HG02759 (cell line): ENCODE measurements around the gene ZNF474.

Experiments used
- ATAC-seq: cut with Tn5 transposase; IDR thresholded peaks from one replicate; pipeline ENCODE4 v1.9.1; 2021; ENCODE audit warnings: mild to moderate bottlenecking, moderate library complexity; ENCODE audit not compliant: unreplicated experiment

ZNF474 gene

DNA sequence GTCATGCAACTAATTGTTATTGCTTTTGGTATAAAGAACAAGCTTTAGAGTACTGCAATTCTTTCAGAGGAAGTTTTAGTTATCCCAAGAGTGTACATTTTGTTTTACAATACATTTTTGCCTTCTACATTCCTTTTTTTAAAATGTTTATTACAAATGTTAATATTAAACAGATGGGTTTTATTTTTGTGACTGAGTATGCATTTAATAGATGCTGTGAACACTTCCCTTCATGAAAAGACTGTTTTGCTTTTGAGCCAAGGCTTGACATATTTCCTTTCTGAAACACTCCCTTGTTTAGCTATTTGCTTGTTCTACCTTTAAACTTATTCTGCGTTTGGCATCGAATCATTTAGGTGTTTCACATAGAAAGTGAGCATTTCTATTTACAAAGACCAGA lies 14.8 kb upstream of the ZNF474 start:
- ATAC-seq = no peak

GRCh38 chr5:122118356-122118948 lies 10.9 kb upstream of the ZNF474 start:
- no peak for ATAC-seq

DNA sequence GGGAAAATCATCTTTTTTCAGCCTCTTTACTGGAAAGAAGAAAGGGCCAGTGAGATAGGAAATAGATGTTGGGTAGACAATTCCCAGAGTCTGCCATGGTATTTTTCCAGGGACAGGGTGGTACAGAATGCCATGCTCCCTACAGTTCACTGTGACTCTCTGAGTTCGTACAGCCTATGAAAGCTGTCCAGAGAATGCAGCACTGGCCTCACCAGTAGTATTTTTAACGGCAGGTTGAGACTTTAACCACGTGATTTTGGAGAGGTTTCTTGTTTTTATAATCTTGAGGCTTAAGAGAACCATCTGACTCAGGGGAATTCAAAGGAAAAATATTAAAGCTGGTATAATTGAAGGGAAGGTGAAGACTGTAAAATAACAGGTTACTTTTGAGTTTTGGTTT lies 10.1 kb upstream of the ZNF474 start:
- no peak for ATAC-seq

GRCh38 chr5:122120493-122120892 lies 8.9 kb upstream of the ZNF474 start:
- ATAC-seq = no peak

- no peak for ATAC-seq
These were observed 8.4 kb upstream of the ZNF474 start for GRCh38 chr5:122120957-122121356.

GRCh38 chr5:122121479-122122465 lies 7.6 kb upstream of the ZNF474 start:
- no peak for ATAC-seq

DNA sequence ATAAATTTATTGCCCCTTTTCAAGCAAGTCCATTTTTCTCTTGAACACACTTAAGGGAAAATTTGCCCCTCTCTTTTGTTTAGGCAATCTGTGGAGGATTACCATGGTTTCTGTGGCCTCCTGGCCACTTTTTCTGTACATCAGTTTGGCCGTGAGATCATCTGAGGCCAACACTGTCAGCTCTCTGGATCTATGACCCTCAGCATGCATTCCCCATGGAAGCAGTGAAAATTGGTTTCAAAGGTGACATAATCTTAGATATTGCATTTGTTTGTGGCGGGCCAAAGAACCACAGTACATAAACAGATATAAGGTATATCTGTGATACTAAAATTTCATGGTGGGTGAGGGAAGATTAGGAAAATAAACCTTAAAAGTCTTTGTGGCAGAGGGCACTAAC lies 4.6 kb upstream of the ZNF474 start:
- no peak for ATAC-seq

GRCh38 chr5:122126177-122126755 lies 3.1 kb upstream of the ZNF474 start:
- ATAC-seq = no peak

- ATAC-seq = no peak
These were observed 2.5 kb upstream of the ZNF474 start for GRCh38 chr5:122126756-122127321.

DNA sequence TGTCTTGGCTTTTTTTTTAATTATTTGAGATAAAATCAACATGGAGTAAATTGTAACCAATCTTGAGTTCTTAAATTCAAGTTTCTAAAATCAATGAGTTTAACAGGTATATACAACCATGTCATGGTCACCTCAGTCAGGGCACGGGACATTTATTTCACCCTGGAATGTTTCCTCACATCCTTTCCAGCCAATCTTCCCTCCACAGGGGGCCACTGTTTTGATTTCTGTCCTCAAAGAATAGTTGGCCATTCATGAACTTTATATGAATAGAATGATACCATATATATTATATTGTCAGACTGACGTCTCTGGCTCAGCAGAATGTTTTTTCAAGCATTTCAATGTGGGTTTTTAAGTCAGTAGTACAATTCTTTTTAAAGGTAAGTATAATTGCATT lies 806 bp downstream of the ZNF474 start:
- no peak for ATAC-seq

DNA sequence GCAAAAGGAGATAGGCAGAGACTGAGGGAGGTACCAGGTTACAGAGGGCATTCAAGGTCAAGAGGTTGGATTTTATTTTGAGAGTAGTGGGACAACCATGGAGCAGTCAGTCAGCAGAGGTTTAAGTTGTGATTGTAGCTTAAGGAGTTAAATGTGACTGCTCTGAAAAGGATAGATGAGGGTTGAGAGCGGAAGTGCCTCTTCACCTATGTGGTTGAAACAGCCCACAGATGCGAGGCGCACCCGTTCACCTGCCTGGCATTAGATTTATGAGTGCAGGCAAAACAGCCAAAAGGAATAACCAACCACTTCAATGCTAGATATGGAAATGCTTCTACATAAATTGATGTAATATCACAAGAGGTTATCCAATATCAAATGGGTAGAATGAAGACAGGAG lies 8.4 kb downstream of the ZNF474 start:
- no peak for ATAC-seq

DNA sequence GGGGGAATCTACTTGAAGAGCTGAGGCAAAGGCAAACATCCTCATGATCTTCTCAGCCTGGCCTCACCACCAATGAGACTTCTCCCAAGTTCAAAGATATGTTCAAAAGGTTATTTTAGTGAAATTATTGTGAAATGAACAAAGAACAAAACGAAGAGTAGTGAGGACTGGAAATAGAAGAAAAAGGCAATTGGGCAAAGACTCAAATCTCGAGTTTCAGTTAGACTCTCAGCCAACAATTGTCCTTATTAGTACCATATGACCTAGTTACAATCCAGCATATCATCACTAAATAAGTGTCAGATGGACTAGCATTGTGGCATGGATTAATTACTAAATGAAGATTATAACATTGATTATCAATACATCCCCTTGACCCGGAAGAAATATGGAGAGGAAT lies 9.0 kb downstream of the ZNF474 start:
- no peak for ATAC-seq

DNA sequence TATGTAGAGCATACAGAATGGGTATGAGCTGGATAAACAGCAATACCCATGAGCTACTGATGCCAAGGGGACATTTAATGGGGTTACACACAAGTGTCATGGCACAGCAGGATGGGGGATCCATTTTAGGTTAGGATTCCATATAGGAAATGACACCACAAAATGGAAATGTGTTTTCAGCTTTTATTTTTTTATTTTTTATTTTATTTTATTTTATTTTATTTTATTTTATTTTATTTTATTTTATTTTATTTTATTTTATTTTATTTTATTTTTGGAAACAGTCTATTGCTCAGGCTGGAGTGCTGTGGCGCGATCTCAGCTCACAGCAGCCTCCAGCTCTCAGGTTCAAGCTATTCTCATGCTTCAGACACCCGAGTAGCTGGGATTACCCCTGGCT lies 11.6 kb downstream of the ZNF474 start:
- ATAC-seq = no peak

- ATAC-seq = no peak
These were observed 12.4 kb downstream of the ZNF474 start for GRCh38 chr5:122141751-122142150.

GRCh38 chr5:122142480-122143164 lies 13.3 kb downstream of the ZNF474 start:
- ATAC-seq = no peak

- no peak for ATAC-seq
These were observed 14.9 kb downstream of the ZNF474 start for GRCh38 chr5:122144236-122144635.

GRCh38 chr5:122145906-122146305 lies 16.6 kb downstream of the ZNF474 start:
- no peak for ATAC-seq

DNA sequence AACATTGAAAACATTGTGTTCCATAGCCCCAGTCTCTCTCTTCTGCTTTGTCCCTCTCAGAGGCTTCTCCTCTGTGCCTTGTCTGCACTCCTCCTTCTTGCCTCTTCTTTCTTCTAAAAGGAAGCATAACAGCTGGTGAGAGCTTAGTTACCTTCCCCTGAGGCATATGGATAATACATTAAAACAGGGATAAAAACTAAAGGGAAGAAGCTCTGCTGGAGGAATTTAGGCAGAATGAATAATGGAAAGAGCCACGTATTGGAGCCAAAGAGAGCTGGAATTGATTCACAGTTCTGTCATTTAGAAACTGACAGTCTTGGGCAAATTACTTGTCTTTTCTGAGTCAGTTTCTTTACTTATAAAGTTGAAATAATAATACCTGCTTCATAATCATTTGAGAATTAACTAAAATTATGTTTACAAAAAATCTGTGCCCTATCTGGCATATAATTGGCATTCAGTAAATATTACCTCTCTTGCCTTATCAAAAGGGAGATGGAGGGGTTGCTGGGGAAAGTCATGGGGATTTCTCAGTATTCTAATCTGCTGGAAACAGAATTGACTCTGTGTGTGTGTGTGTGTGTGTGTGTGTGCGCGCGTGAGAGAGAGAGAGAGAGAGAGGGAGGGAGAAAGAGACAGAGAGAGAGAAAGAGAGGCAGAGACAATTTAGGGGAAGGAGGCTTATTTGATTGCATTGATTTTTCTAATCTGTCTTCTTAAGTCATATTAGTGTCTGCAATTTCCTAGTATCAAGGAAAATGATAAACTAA lies 20.2 kb downstream of the ZNF474 start:
- no peak for ATAC-seq

DNA sequence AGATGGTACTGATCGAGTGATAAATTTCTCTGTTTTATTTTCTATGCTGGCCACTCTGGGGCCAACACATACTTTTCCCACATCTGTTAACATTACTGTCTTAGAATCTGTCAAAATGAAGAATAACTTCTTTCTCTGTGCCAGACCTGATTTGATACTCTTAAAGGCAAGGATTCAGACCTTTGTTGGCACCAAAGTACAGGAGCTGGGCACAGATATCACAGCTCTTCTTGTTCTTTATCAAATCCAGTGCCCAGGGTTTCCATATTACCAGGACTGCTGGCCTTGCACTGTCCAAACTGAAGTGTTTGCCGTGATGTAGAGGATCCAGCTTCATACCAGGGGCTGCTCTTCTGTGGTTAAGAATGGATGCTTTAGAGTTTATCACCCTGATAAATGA lies 20.9 kb downstream of the ZNF474 start:
- no peak for ATAC-seq

DNA sequence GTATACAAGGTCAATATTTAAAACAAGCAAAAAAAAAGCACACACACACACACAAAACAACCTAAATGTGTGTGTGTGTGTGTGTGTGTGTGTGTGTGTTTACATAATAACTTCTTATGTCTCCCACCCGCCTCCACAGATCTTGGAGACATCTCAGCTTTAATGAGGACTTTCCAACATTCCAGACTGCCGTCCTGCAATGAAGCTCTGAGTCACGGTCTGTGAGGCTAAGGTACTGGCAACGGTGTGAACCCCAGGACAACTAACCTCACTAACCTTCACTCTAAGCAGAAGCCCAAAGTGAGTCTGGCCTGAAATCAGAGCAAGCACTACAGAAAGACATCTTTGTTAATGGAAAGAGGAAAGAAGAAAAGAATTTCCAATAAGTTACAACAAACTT lies 22.3 kb downstream of the ZNF474 start:
- no peak for ATAC-seq
